GM21529 (cell line): Measurements from ENCODE around the gene ERICH4.
"Not testable (repeated sequence)": the region's sequence is repeated elsewhere in the genome, so short reads cannot be mapped to it uniquely, and the experiment has no call there.

Experiments
- ATAC-seq: cut with Tn5 transposase; IDR thresholded peaks from one replicate; pipeline ENCODE4 v1.9.1; 2021; ENCODE audit not compliant: unreplicated experiment

Gene ERICH4

GRCh38 chr19:41476583-41476982 lies 33.6 kb downstream of the ERICH4 start:
- no peak for ATAC-seq

GRCh38 chr19:41478171-41478570 lies 35.2 kb downstream of the ERICH4 start:
- no peak for ATAC-seq

GRCh38 chr19:41478875-41479756 lies 36.2 kb downstream of the ERICH4 start:
- ATAC-seq, result no peak

- ATAC-seq, result no peak
Measured at GRCh38 chr19:41479757-41480191, 36.8 kb downstream of the ERICH4 start.

- no peak for ATAC-seq
Measured at GRCh38 chr19:41480336-41480735, 37.4 kb downstream of the ERICH4 start.

- no peak for ATAC-seq
Measured at GRCh38 chr19:41484822-41485221, 41.9 kb downstream of the ERICH4 start.

- not testable (repeated sequence) for ATAC-seq
Measured at GRCh38 chr19:41486953-41487352, 44.0 kb downstream of the ERICH4 start.

GRCh38 chr19:41492843-41493242 lies 49.9 kb downstream of the ERICH4 start:
- no peak for ATAC-seq
